Loucy (cell line): ENCODE results near the gene KLHDC4.

Experiments
- H2AFZ ChIP-seq: fragments of 200-600 bp; sonication (generic); 2 replicates; pipeline ENCODE4 v1.6.0; 2016; ENCODE audit warnings: antibody characterized with exemption, mild to moderate bottlenecking, low read length, moderate library complexity
- H3F3A ChIP-seq: fragments of 200-600 bp; 2 replicates; pipeline ENCODE4 v1.6.0; 2016; ENCODE audit warnings: antibody characterized with exemption, low read depth, mild to moderate bottlenecking
- H3K27me3 ChIP-seq: fragments of 200-600 bp; sonication (generic); 2 replicates; pipeline ENCODE4 v1.6.1; 2014; ENCODE audit warnings: low read length, mild to moderate bottlenecking; ENCODE audit not compliant: insufficient read depth, poor library complexity, severe bottlenecking
- H3K36me3 ChIP-seq: fragments of 200-600 bp; sonication (generic); 2 replicates; pipeline ENCODE4 v1.6.1; 2016; ENCODE audit warnings: low read length; ENCODE audit not compliant: insufficient read depth
- H3K4me1 ChIP-seq: fragments of 200-600 bp; sonication (generic); 2 replicates; pipeline ENCODE4 v1.5.1; 2014; ENCODE audit warnings: low read length, mild to moderate bottlenecking; ENCODE audit not compliant: insufficient read depth, poor library complexity, severe bottlenecking
- H3K4me2 ChIP-seq: fragments of 200-600 bp; sonication (generic); 2 replicates; pipeline ENCODE4 v1.6.0; 2014; ENCODE audit warnings: antibody characterized with exemption, low read length, low read depth, mild to moderate bottlenecking; ENCODE audit not compliant: poor library complexity, severe bottlenecking
- H3K4me3 ChIP-seq: fragments of 200-600 bp; sonication (generic); 2 replicates; pipeline ENCODE4 v1.5.1; 2014; ENCODE audit warnings: low read length, mild to moderate bottlenecking, mixed read lengths; ENCODE audit not compliant: poor library complexity, severe bottlenecking
- H3K79me2 ChIP-seq: fragments of 200-600 bp; sonication (generic); 2 replicates; pipeline ENCODE4 v1.6.1; 2014; ENCODE audit warnings: low read length; ENCODE audit not compliant: insufficient read depth
- H3K9ac ChIP-seq: fragments of 200-600 bp; sonication (generic); 2 replicates; pipeline ENCODE4 v1.6.0; 2014; ENCODE audit warnings: mild to moderate bottlenecking, low read depth, low read length, moderate library complexity; ENCODE audit not compliant: poor library complexity, severe bottlenecking
- H3K9me2 ChIP-seq: fragments of 200-600 bp; sonication (generic); replicated peaks from 2 replicates; pipeline ENCODE4 v1.6.1; 2016; ENCODE audit warnings: low read depth, low read length, mixed read lengths
- H3K9me3 ChIP-seq: fragments of 200-600 bp; sonication (generic); 2 replicates; pipeline ENCODE4 v1.6.1; 2014; ENCODE audit warnings: mild to moderate bottlenecking, antibody characterized with exemption, low read length, low read depth; ENCODE audit not compliant: insufficient read depth
- H4K20me1 ChIP-seq: fragments of 200-600 bp; sonication (generic); 2 replicates; pipeline ENCODE4 v1.6.0; 2014; ENCODE audit warnings: antibody characterized with exemption, low read length, mild to moderate bottlenecking; ENCODE audit not compliant: insufficient read depth, poor library complexity, severe bottlenecking
- CTCF ChIP-seq: fragments of 200-600 bp; sonication (generic); conservative IDR thresholded peaks from 2 replicates; pipeline ENCODE4 v1.5.1; 2014; ENCODE audit warnings: mild to moderate bottlenecking, antibody characterized with exemption, low read length
- EZH2phosphoT487 ChIP-seq: fragments of 200-600 bp; IDR thresholded peaks from 2 replicates; pipeline ENCODE4 v1.6.1; 2018; ENCODE audit warnings: antibody characterized with exemption, mild to moderate bottlenecking, moderate library complexity, borderline replicate concordance

The KLHDC4 gene

DNA sequence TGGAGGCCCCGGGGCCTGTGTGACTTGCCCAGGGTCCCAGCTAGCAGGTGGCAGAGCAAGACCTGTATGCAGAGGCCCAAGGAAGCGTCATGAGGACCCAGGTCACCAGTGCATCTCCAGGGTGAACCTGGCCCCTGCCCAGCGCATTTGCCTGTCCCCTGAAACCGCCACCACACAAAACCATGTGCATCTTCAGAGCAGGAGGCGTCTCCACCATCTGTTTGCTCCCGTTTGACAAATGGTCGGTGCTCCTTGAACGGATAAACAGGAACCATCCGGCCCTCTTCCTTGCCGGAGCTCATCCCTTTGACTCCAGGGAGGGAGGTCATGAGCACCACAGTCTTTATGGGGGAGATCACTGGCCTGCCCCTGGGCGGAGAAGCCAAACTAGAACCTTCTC, 101.0 kb downstream of the KLHDC4 start:
- H3K9me2 ChIP-seq = no peaks in the 10 kb centered on the region
- H3F3A ChIP-seq = no peaks in the 10 kb centered on the region
- no peaks in the 10 kb centered on the region for H4K20me1 ChIP-seq
- no peaks in the 10 kb centered on the region for H3K79me2 ChIP-seq
- no peak for TF ChIP-seq CTCF
- no peak for TF ChIP-seq EZH2phosphoT487
- no peaks in the 10 kb centered on the region for H3K9me3 ChIP-seq
- H3K4me1 ChIP-seq = no peaks in the 10 kb centered on the region
- H3K9ac ChIP-seq = no peak overlapping the region
- no peak overlapping the region for H2AFZ ChIP-seq
- H3K36me3 ChIP-seq = no peaks in the 10 kb centered on the region
- H3K4me3 ChIP-seq = no peak overlapping the region
- H3K27me3 ChIP-seq = no peaks in the 10 kb centered on the region
- no peak overlapping the region for H3K4me2 ChIP-seq

DNA sequence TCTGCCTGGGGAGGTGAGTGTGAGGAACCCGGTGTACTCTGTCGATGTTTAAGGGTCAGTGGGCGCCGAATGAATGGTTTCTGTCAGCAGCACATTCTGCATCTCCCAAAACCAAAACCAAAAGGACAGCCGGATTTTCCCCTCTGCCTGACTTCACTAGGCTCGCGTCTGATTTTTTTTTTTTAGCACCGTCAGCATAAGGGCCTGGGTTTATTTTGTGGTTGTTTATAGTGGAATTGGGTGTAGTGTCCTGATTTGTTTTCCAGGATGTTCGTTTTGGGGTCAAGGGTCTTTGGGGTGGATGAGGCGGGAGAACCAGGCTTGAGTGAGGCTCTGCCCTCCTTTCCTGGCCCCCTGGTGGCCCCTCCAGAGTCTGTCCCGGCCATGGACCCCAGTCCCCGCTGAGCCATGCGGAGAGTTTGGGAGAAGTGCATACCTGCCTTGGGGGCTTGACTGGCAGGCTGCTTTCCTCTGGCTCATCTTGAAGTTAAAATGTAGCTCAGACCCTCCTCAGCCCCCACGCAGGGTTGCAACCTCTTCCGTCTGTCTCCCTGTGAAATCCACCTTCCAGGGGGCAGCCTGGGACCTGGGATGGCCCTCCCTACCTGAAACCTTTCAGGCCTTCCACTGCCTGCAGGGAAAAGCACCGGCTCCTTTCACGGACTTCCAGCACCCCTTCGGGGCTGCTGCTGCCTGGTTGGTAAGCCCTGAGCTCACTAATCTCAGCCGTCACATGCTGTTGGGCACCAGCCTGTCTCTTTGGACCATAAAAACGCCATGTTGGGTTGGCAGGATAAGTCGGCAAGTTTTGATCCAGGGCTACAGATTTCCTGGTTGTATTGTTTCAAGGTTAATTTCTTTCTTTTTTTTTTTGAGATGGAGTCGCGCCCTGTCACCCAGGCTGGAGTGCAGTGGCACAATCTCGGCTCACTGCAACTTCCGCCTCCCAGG, 103.3 kb downstream of the KLHDC4 start:
- Histone ChIP-seq H3K9ac (no peak overlapping the region), H3K4me2 (no peak overlapping the region), H3K9me3 (no peaks in the 10 kb centered on the region), H4K20me1 (no peaks in the 10 kb centered on the region), H3K4me1 (no peaks in the 10 kb centered on the region), H3K36me3 (no peaks in the 10 kb centered on the region), H3K27me3 (no peaks in the 10 kb centered on the region), H3F3A (no peaks in the 10 kb centered on the region), H3K9me2 (no peaks in the 10 kb centered on the region), H3K79me2 (no peaks in the 10 kb centered on the region), H3K4me3 (no peak overlapping the region), H2AFZ (no peak overlapping the region)
- no peak for TF ChIP-seq EZH2phosphoT487
- TF ChIP-seq CTCF = no peak

DNA sequence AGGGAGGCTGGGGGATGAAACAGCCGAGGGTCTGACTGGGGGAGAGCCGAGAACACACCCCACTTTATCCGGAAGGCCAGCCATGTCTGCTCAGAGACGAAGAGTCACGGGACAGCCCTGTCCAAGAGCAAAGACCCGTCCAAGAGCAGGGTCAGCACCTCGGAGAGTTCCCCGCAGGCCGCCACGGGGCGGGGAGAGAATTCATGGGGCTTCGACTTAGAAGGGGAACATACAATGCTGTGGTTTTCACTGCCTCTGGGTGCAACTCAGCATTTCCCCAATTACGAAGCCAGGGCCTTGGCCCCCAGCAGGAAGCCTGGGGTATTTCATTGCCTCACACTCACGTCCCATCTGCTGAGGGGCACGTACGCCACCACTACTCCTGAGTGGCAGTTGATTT, 104.2 kb downstream of the KLHDC4 start:
- no peaks in the 10 kb centered on the region for H3K27me3 ChIP-seq
- H3K4me3 ChIP-seq = no peak overlapping the region
- no peaks in the 10 kb centered on the region for H3K36me3 ChIP-seq
- no peaks in the 10 kb centered on the region for H3F3A ChIP-seq
- no peak overlapping the region for H3K9ac ChIP-seq
- TF ChIP-seq CTCF (no peak), EZH2phosphoT487 (no peak)
- H3K9me3 ChIP-seq = no peaks in the 10 kb centered on the region
- H3K4me1 ChIP-seq = no peaks in the 10 kb centered on the region
- H3K4me2 ChIP-seq = no peak overlapping the region
- H4K20me1 ChIP-seq = no peaks in the 10 kb centered on the region
- H3K79me2 ChIP-seq = no peaks in the 10 kb centered on the region
- no peaks in the 10 kb centered on the region for H3K9me2 ChIP-seq
- no peak overlapping the region for H2AFZ ChIP-seq
